HG03196 (cell line): Measurements from ENCODE around the gene ARHGAP26.
"Not testable (repeated sequence)": the region's sequence is repeated elsewhere in the genome, so short reads cannot be mapped to it uniquely, and the experiment has no call there.

ENCODE experiments used
- ATAC-seq: cut with Tn5 transposase; IDR thresholded peaks from one replicate; pipeline ENCODE4 v1.9.1; 2021; ENCODE audit not compliant: unreplicated experiment

Gene ARHGAP26

DNA sequence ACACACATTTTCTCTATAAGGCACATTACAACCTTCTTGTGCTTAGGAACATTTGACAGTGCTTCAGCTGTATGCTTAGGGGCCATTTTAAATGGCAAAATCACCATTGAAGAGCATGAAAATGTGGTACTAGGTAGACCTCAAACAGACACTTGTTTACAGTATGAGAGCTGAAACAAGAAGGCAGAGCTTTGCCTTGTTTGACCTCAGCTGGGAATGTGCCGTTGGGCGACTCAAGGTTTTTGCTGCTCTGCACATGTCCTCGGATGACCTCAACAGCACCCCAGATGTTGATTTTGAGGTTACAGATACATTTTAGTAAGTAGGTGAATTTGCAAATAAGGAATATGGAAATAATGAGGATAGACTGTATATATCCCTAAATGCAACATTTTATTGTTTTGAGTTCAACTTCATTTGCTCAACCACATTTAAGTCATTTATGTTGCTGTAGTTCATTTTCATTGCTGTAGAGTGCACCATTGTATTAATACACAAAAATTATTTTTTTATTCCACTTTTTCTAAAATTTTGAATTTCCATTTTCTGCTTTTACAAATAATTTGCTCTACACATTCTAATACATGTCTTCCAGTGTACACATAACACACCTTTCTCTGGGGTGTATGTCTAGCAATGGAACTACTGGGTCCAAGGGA is 426.6 kb downstream of the ARHGAP26 start:
- ATAC-seq: no peak

- no peak for ATAC-seq
Measured at GRCh38 chr5:143197260-143197656, 427.1 kb downstream of the ARHGAP26 start.

- ATAC-seq: no peak
Measured at GRCh38 chr5:143198332-143198731, 428.2 kb downstream of the ARHGAP26 start.

DNA sequence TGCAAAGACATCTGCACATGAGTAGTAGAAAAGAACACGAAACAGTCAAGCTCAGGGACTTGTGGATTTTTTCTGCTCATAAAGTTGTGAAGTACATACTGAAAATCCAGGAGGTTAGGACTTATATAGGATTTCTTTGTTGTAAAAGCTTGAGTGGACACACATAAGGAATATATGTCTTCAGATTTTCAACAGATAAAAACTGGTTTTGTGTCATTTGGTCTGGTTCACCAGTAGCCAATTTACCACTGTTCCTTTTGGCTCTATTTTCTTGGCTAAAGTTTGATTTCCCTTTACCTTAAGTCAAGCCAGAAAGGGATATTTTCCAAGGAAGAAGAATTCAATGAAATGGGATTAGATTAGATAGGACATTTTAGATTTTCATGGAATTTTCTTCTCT is 429.0 kb downstream of the ARHGAP26 start:
- no peak for ATAC-seq

DNA sequence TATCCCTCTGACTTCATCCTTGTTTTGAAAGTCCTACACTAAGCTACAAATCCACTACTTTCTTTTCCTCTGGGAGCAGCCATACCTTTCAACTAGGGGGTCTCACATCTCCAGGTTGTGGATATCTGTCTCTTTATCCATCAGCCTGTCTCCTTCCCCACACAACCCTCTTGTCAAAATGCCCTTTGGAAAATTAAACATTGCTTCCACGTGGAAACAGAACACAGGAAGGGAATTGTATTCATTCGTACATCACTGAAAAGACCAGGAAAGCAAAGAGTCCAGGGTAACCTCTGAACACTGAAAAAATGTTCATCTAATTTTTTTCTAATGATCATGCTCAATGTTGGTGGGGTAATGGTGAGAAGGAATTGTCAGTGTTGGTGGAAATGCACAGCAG is 429.7 kb downstream of the ARHGAP26 start:
- ATAC-seq: no peak

DNA sequence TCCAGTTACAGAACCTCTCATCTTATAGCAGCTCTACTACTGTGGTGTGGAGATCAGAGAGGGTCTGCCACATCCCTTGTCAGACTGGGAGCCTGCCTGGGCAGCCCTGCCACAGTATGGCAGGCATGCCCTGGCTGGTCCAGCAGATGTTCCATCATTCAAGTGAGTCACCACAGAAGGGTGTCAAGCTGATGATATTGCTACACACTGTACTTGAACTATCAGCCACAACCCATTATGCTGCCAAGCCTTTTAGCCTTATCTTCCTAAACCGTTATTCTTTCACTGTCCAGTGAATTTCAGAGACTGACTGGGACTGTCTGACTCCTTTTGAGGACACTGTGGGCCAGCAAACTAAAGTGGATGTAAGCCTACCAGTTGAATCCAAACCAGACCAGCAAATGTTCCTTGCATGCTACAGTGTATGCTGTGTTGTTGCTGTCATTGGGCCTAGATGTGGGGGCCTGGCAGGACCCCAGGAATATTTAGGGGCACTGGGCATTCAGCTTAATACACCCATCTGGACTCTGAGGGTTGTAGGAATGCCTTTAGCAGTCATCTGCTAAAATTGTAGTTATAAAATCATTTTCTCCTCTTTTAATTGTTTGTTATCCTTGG is 430.7 kb downstream of the ARHGAP26 start:
- peak; percentile 53 for ATAC-seq

DNA sequence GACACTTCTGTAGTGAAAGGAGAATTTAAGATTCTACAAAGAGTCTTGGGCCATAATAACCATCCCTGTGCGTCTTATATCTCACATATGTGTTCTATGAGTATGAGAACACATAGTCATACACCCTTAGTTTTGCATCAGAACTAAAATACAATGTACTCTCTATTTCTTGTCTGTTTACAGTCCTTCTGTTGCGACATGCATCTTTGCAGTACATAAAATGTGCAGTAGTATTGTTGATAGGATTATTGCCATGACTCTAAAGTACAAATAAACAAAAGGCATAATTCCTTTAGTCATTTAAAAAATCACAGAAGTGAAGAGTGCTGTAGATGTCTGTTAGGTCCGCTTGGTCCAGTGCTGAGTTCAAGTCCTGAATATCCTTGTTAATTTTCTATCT is 431.4 kb downstream of the ARHGAP26 start:
- no peak for ATAC-seq

GRCh38 chr5:143203301-143203956 is 433.3 kb downstream of the ARHGAP26 start:
- ATAC-seq: not testable (repeated sequence)

DNA sequence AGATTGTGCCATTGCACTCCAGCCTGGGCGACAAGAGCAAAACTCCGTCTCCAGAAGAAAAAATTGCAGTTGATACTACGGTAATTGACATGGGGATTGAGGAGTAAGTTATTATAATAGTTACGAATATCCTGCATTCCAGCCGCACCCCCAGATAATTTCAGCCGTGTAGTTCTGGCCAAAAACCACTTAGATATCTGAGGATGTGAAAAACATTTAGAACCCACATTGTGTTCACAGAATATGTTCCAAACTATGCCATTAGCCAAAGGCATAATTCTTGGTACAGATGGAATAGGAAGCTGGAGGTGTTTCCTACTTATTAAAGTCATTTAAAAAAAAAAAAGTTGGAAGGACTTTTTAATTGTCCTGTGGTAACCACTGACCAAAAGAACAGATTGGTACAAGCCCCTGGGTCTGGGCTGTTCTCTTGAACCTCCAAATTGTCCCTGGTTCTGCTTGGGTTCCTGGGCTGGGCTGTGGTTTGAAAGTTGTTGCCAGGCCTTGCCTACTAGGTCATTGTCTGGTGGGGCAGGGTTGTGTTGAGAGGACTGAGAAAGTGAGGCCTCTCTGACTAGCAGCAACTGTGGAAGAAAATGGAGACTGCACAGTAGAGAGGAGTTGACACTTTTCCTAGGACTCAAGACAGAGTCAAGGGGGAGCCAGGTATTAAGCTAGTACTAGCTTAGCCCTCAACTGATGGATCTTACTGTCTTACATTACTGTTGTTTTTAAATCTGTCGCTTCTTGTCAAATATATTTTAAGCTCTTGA is 434.5 kb downstream of the ARHGAP26 start:
- no peak for ATAC-seq

- no peak for ATAC-seq
Measured at GRCh38 chr5:143205386-143205785, 435.2 kb downstream of the ARHGAP26 start.

DNA sequence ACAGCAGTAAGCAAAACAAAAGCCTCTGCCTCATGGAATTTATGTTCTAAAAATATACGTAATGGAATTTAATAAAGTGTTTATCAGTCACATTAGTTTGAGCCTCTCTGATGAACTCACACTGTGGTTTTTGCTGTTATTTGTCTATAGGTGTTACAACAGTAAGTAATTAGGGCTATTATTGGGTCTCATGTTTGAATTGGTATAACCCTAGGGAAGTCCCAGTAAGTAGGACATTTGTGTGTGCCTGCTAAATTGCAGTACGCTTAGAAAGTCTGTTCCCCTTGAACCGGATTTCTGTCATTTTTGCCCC is 435.7 kb downstream of the ARHGAP26 start:
- peak; percentile 20 for ATAC-seq

DNA sequence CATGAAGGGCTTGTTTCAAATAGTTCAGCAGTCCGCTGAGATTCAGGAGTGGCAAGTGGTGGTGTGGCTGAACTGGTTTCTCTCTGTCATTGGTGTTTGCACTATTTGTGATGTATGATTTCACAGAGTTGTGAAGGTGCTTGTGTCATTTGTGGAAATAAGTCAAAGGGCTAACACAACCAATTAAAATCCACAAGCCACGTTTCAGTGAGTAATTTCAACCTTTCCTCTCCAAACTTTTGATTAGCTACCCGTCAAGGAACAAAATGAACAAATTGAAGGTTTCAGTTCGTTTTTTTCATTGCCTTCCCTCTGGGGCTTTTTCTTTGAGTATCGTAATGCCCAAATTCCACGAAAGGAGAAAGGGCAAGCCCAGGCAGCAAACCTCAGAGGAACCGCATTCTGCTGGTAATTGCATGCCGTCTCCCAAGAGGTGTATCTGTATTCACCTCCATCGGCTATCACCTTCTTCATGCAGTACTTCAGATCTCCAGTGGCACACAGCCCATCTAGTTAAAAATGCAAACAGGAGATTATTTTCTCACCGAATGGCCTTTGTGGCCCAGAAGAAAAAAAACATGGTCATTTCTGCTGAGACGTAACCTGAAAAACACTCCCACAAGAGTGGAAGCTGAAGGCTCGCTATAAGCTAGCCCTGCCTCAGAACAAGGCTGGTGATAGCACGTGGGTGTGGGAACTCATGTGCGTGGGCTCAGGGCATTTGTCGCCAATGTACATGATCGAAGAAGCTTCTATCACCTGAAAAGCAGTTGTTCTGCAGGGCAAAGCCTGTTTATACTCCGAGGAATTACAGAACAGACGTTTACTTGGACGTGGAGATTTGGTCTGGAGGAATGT is 436.2 kb downstream of the ARHGAP26 start:
- ATAC-seq: peak; percentile 38

DNA sequence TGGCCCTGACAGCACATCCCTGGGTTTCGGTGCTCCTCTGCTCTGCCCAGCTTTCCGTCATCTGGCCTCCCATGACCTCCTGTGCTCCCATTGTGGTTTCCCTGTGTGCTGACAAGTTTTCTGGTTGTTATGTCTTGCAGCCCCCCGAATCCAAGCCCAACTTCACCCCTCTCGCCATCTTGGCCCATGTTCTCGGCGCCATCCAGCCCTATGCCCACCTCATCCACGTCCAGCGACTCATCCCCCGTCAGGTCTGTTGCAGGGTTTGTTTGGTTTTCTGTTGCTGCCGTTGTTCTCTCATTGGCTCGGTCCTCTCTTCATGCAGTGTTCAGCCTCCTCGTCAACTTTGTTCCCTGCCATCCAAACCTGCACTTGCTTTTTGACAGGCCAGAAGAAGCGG is 436.9 kb downstream of the ARHGAP26 start:
- no peak for ATAC-seq

DNA sequence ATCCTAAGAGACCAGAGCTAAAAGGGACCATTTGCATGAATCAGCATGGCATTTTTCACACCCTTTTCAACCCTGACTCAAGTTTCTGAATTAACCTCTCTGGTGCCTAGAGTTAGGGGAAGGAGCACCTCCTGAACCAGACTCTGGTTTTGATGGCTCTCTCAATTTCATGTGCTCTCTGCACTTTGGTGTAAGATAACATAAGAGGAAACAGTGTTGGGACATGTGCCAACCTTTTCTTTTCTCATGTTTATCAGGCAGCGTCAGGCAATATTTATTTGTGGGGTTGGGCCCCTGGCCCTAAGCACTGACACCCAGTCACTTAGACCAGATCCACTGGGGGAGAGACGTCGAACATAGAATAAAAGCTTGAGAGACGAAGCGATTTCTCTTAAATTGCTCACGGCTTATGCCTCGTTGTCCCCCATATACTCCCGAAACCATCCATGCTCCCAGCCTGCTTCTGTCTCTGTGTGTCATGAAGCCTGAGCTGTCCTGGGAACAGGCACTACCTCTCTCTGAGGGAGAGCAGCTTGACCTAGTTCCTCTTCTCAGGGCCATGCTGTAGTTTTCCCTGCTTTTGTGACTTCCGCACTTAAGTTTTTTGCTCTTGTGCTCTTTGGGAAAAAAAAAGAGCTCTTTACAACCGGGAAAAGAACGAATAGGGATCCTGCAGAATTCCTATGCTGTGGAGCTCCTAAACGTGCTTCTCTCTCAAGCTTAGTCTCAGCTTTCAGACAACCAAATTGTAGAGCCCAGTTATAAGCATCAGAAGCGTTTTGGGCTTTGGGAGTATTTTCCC is 437.6 kb downstream of the ARHGAP26 start:
- ATAC-seq: no peak

GRCh38 chr5:143208365-143208641 is 438.1 kb downstream of the ARHGAP26 start:
- ATAC-seq: no peak

DNA sequence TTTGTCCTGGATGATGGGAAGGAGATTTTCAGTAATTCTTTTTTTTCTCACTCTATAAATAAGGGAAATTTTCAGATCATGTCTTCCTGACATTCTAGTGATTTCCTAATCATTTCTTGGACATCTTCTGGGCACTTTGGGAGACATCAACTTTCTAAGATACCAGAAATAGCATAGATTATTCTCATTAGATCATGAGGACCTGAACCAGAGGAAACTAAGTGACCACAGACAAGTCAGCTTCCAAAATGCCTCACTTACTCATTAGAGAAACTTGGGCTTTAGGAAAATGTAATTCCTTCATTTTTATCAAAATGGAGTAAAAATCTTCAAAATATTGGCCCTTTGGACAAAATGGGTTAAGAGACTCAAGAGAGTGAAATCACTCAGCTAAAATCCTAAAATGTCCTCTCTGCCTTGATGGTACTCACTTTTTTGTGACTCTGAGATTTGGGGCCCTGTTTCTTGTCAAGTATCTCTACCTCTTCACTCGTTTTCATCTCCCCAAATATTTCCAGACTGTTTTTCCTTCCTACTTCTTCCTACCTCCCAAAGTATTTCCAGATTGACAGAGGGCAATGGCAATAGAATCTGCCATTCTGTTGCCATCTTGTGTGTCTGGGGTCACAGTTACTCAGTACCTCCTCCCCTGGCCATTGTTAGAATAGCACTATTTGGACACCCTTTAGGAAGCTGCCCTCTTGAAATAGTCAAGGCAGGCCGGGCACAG is 438.8 kb downstream of the ARHGAP26 start:
- no peak for ATAC-seq

DNA sequence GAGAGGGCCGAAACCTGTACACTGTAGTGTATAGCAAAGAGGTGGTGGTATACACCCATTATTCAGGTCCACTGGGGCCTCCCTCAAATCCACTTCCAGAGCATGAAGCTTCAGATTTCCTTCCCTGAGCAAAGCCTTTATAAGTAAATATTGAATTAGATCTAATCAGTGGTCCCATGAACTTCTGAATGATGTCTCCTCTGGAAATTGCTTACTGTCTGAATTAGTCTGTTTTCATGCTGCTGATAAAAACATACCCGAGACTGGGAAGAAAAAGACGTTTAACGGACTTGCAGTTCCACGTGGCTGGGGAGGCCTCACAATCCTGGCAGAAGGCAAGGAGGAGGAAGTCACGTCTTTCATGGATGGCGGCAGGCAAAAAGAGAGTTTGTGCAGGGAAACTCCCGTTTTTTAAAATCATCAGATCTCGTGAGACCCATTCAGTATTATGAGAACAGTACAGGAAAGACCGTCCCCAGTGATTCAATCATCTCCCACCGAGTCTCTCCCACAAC is 439.8 kb downstream of the ARHGAP26 start:
- no peak for ATAC-seq

DNA sequence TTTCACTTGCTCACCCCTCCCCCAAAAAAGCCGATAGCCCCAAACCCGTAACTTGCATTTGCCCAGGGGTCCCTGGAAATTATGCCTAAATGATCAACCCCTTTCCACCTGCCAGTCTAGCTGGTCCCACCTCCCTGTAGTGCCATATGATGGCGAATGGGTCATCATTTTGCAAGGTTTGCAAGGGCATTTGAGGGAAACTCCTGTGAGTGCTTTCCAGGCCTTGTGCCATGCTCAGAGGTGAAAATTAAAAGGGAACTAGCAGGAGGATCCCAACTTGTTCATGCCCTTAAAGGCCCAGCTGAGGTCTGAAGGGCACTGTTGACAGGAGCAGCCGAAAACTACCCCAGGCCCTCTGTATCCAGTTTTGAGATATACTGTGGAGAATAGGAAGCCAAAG is 440.4 kb downstream of the ARHGAP26 start:
- no peak for ATAC-seq

DNA sequence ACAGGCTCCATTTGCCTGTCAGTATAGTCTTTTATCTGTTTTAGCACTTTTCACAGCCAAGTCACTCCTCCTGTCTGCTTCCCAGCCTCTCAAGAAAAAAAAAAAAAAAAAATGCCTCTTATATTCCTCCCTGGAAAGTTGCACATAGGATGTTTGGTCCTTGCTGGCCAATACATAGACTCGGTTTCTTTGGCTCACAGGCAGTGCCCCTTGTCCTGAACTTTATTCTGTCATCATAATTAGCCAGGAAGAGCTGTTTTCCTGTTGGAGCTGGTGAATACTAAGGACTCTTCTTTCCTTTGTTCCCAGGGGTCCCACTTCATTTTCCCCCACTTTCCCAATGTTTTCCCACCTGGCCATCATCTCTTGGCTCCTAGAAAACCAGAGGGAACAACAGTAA is 442.1 kb downstream of the ARHGAP26 start:
- no peak for ATAC-seq
